ENCODE data around the gene KBTBD8.

GRCh38 chr3:66991459-66991858, 6.6 kb upstream of the KBTBD8 start:
- TF ChIP-seq, protein P1, sequence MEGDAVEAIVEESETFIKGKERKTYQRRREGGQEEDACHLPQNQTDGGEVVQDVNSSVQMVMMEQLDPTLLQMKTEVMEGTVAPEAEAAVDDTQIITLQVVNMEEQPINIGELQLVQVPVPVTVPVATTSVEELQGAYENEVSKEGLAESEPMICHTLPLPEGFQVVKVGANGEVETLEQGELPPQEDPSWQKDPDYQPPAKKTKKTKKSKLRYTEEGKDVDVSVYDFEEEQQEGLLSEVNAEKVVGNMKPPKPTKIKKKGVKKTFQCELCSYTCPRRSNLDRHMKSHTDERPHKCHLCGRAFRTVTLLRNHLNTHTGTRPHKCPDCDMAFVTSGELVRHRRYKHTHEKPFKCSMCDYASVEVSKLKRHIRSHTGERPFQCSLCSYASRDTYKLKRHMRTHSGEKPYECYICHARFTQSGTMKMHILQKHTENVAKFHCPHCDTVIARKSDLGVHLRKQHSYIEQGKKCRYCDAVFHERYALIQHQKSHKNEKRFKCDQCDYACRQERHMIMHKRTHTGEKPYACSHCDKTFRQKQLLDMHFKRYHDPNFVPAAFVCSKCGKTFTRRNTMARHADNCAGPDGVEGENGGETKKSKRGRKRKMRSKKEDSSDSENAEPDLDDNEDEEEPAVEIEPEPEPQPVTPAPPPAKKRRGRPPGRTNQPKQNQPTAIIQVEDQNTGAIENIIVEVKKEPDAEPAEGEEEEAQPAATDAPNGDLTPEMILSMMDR (IDR thresholded peaks at IDR 0.05 in 4 of 5, conservative IDR thresholded peaks at IDR 0.05 in 1 of 5): no peak
- no peak for TF ChIP-seq POLR2A (IDR thresholded peaks at IDR 0.05)
